ENCODE data around the gene SLC22A2. TPM values are rescaled to one million over a fixed set of nuclear protein-coding genes. Genes with fewer than 3 reads are reported as not detected.

Gene SLC22A2
- total and polyA plus RNA-seq, 2 experiments from 2014 or later: 0.94 to 1.1 TPM

- no peak for TF ChIP-seq ETS1 (IDR thresholded peaks at IDR 0.05)
- TF ChIP-seq ZNF114 (CRISPR knock-in tag; IDR thresholded peaks at IDR 0.05): no peak
- TF ChIP-seq ZNF331 (CRISPR knock-in tag; IDR thresholded peaks at IDR 0.05; ENCODE audit: low read depth): no peak
- TF ChIP-seq JUNB (IDR thresholded peaks at IDR 0.05; ENCODE audit: unreplicated experiment): no peak
- TF ChIP-seq STAT1 (IDR thresholded peaks at IDR 0.05; ENCODE audit: unreplicated experiment): no peak
Measured at GRCh38 chr6:160273750-160274149, 15.1 kb upstream of the SLC22A2 start (continued).

- no peaks in the 10 kb centered on the region for H3K4me1 ChIP-seq (ENCODE audit: insufficient read depth)
- no peak overlapping the region for H3K4me3 Mint-ChIP-seq
- peaks cover 4% of the 10 kb centered on the region for H3K27me3 Mint-ChIP-seq (ENCODE audit: insufficient read depth, low read depth, poor library complexity)
- H3K9me2 ChIP-seq (ENCODE audit: insufficient read depth): no peaks in the 10 kb centered on the region
- H3K9me3 Mint-ChIP-seq: no peaks in the 10 kb centered on the region; the same call in 2 of the 3 replicates
- H2AFZ ChIP-seq: peak overlapping the region; percentile 47; the same call in 1 of the 2 replicates
- no peak for ATAC-seq
- H3K36me3 ChIP-seq (ENCODE audit: insufficient read depth): no peaks in the 10 kb centered on the region
- no peaks in the 10 kb centered on the region for H3K36me3 Mint-ChIP-seq (ENCODE audit: low read depth)
- no peaks in the 10 kb centered on the region for H4K20me1 ChIP-seq (replicated peaks; ENCODE audit: insufficient read depth)
- no peaks in the 10 kb centered on the region; the same call in 1 of the 2 replicates for H3F3A ChIP-seq (replicated peaks; ENCODE audit: low read depth)
- no peak for DNase-seq (ENCODE audit: low spot score)
- no peak overlapping the region for H3K27ac ChIP-seq (ENCODE audit: low read depth)
- no peak overlapping the region for H3K4me2 ChIP-seq
- no peaks in the 10 kb centered on the region for H3K27me3 ChIP-seq (ENCODE audit: insufficient read depth)
- H3K79me2 ChIP-seq (replicated peaks; ENCODE audit: insufficient read depth): no peaks in the 10 kb centered on the region
- no peak overlapping the region for H3K27ac Mint-ChIP-seq
- H3K4me3 ChIP-seq: no peak overlapping the region
- H3K4me1 Mint-ChIP-seq: peaks cover 12% of the 10 kb centered on the region
- TF ChIP-seq CREB1 (CRISPR knock-in tag; IDR thresholded peaks at IDR 0.05; ENCODE audit: low read depth) (no peak), EZH2phosphoT487 (IDR thresholded peaks at IDR 0.05; ENCODE audit: unreplicated experiment) (no peak), NANOG (IDR thresholded peaks at IDR 0.05; ENCODE audit: borderline replicate concordance) (no peak), EZH2 (IDR thresholded peaks at IDR 0.05; ENCODE audit: low read depth, unreplicated experiment) (no peak), REST (IDR thresholded peaks at IDR 0.05; ENCODE audit: unreplicated experiment) (no peak), ETS1 (IDR thresholded peaks at IDR 0.05) (no peak), JUNB (IDR thresholded peaks at IDR 0.05; ENCODE audit: unreplicated experiment) (no peak), STAT1 (IDR thresholded peaks at IDR 0.05; ENCODE audit: unreplicated experiment) (no peak), ZNF462 (CRISPR knock-in tag; IDR thresholded peaks at IDR 0.05) (no peak)
Measured at GRCh38 chr6:160273196-160273595, 14.6 kb upstream of the SLC22A2 start.

Data from GM23338 (cell line).